Adrenal gland (tissue), 5 donors: Measurements from ENCODE around the gene RPS6KA2.

Experiments used
- CTCF ChIP-seq, 6 experiments: fragments of 450-650 bp in 4 of 6; fragments of 200-600 bp in 2 of 6; sonication (generic) in 1 of 6; IDR thresholded peaks; 1 replicate in 5 of 6; 2 replicates in 1 of 6; pipeline versions ENCODE4 v1.5.1 to v1.8.0; 2016 to 2021; ENCODE audit warnings: antibody characterized with exemption in 6 of 6, mild to moderate bottlenecking in 2 of 6, moderate library complexity in 1 of 6
- POLR2A ChIP-seq, 2 donors: fragments of 450-650 bp; IDR thresholded peaks; one replicate each; pipeline ENCODE4 v1.6.1; 2017; ENCODE audit warnings: antibody characterized with exemption in 2 of 2, mild to moderate bottlenecking in 2 of 2, moderate library complexity in 1 of 2
- donor health status: DM: no; HTN: no; CAD: no.

- TF ChIP-seq POLR2A (IDR thresholded peaks at IDR 0.05) (no peak), CTCF (IDR thresholded peaks at IDR 0.05) (no peak)
Observed at GRCh38 chr6:166423051-166423745, 203.9 kb downstream of the RPS6KA2 start.
